Ishikawa (cell line): ENCODE measurements around the gene GBA3.

ENCODE experiments used
- CEBPB ChIP-seq: IDR thresholded peaks from 2 replicates; pipeline ENCODE4 v1.6.1; 2012
- CREB1 ChIP-seq: IDR thresholded peaks from 2 replicates; pipeline ENCODE4 v1.6.1; 2012; ENCODE audit warnings: low read depth
- EGR1 ChIP-seq: IDR thresholded peaks from 2 replicates; pipeline ENCODE4 v1.6.1; 2012
- EP300 ChIP-seq: IDR thresholded peaks from 2 replicates; pipeline ENCODE4 v1.6.1; 2012; ENCODE audit warnings: borderline replicate concordance
- FOXM1 ChIP-seq: IDR thresholded peaks from 2 replicates; pipeline ENCODE4 v1.6.1; 2012; ENCODE audit warnings: low read depth, borderline replicate concordance
- NFIC ChIP-seq: IDR thresholded peaks from 2 replicates; pipeline ENCODE4 v1.6.1; 2012
- RAD21 ChIP-seq: IDR thresholded peaks from 2 replicates; pipeline ENCODE4 v1.6.1; 2012; ENCODE audit warnings: low read depth
- TAF1 ChIP-seq: IDR thresholded peaks from 2 replicates; pipeline ENCODE4 v1.6.1; 2012; ENCODE audit warnings: low read depth, mild to moderate bottlenecking
- TCF12 ChIP-seq: IDR thresholded peaks from 2 replicates; pipeline ENCODE4 v1.6.1; 2012; ENCODE audit warnings: low read depth
- YY1 ChIP-seq: IDR thresholded peaks from 2 replicates; pipeline ENCODE4 v1.6.1; 2012; ENCODE audit warnings: low read depth
- TF ChIP-seq, protein P1 (sequence below): IDR thresholded peaks from 2 replicates; pipeline ENCODE4 v1.6.1; 2012; ENCODE audit warnings: low read depth, mild to moderate bottlenecking
- TF ChIP-seq, protein P2 (sequence below): IDR thresholded peaks from 2 replicates; pipeline ENCODE4 v1.6.1; 2012
- TF ChIP-seq, protein P3 (sequence below): IDR thresholded peaks from 2 replicates; pipeline ENCODE4 v1.6.1; 2012

DNA sequence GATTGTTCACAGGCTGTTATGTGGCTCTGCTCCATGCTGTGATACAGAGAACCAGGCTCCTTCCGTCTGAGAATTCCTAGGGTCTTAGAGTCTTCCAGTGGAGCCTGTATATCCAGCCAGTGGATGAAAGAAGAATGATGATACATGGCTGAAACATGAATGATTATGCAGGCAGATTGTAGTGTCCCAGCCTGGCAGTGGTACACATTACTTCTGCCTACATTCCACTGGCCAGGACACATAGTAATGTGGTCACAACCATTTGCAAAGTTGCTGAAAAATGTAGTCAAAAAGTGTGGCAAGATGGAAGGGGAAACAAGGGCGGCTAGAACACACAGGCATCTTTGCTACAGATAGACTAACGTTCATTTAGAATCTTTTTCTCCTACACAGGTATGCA lies 4.5 kb upstream of the GBA3 start:
- TF ChIP-seq RAD21 (no peak), TAF1 (no peak), FOXM1 (no peak), EP300 (no peak), YY1 (no peak), CREB1 (no peak), CEBPB (no peak), EGR1 (no peak), NFIC (no peak), TCF12 (no peak)
- TF ChIP-seq, protein P1, sequence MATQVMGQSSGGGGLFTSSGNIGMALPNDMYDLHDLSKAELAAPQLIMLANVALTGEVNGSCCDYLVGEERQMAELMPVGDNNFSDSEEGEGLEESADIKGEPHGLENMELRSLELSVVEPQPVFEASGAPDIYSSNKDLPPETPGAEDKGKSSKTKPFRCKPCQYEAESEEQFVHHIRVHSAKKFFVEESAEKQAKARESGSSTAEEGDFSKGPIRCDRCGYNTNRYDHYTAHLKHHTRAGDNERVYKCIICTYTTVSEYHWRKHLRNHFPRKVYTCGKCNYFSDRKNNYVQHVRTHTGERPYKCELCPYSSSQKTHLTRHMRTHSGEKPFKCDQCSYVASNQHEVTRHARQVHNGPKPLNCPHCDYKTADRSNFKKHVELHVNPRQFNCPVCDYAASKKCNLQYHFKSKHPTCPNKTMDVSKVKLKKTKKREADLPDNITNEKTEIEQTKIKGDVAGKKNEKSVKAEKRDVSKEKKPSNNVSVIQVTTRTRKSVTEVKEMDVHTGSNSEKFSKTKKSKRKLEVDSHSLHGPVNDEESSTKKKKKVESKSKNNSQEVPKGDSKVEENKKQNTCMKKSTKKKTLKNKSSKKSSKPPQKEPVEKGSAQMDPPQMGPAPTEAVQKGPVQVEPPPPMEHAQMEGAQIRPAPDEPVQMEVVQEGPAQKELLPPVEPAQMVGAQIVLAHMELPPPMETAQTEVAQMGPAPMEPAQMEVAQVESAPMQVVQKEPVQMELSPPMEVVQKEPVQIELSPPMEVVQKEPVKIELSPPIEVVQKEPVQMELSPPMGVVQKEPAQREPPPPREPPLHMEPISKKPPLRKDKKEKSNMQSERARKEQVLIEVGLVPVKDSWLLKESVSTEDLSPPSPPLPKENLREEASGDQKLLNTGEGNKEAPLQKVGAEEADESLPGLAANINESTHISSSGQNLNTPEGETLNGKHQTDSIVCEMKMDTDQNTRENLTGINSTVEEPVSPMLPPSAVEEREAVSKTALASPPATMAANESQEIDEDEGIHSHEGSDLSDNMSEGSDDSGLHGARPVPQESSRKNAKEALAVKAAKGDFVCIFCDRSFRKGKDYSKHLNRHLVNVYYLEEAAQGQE = no peak
- TF ChIP-seq, protein P2, sequence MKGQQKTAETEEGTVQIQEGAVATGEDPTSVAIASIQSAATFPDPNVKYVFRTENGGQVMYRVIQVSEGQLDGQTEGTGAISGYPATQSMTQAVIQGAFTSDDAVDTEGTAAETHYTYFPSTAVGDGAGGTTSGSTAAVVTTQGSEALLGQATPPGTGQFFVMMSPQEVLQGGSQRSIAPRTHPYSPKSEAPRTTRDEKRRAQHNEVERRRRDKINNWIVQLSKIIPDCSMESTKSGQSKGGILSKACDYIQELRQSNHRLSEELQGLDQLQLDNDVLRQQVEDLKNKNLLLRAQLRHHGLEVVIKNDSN = no peak
- TF ChIP-seq, protein P3, sequence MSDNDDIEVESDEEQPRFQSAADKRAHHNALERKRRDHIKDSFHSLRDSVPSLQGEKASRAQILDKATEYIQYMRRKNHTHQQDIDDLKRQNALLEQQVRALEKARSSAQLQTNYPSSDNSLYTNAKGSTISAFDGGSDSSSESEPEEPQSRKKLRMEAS = no peak
